K562 (cell line): ENCODE data around the gene USP19.

Source experiments
- BACH1 ChIP-seq: fragments of 200-800 bp; sonication (Bioruptor generic); IDR thresholded peaks from 2 replicates; pipeline ENCODE4 v1.6.1; 2016; ENCODE audit warnings: missing genetic modification characterization, missing compliant biosample characterization
- CHD2 ChIP-seq: IDR thresholded peaks from 2 replicates; pipeline ENCODE4 v1.6.1; 2011; ENCODE audit warnings: low read depth, low read length
- CTCF ChIP-seq, 3 experiments: IDR thresholded peaks in 2 of 3; conservative IDR thresholded peaks in 1 of 3; 2 replicates each; pipeline ENCODE4 v1.5.1; 2011 to 2012; ENCODE audit warnings: low read length in 3 of 3, mild to moderate bottlenecking in 3 of 3, control low read depth in 2 of 3, improper control_type of control experiment in 1 of 3, inconsistent platforms in 1 of 3, low read depth in 1 of 3, mixed read lengths in 1 of 3, moderate library complexity in 1 of 3; ENCODE audit not compliant: insufficient read depth in 2 of 3
- FIP1L1 ChIP-seq: fragments of 200-400 bp; formaldehyde crosslinking; IDR thresholded peaks from 2 replicates; pipeline ENCODE4 v1.6.1; 2018; ENCODE audit warnings: mild to moderate bottlenecking, low read depth, low read length; ENCODE audit not compliant: poor library complexity, severe bottlenecking
- JUN ChIP-seq, 2 experiments: sonication (generic) in 1 of 2; formaldehyde crosslinking in 1 of 2; IDR thresholded peaks; 2 replicates each; pipeline versions ENCODE4 v1.6.1 to v1.8.0; 2012 to 2022; ENCODE audit warnings: borderline replicate concordance in 2 of 2, mild to moderate bottlenecking in 2 of 2, improper control_type of control experiment in 1 of 2, low read depth in 1 of 2, low read length in 1 of 2, missing genetic modification reagents in 1 of 2
- JUNB ChIP-seq: fragments of 450-650 bp; formaldehyde crosslinking; conservative IDR thresholded peaks from 2 replicates; pipeline ENCODE4 v1.4.0; 2020; ENCODE audit warnings: mild to moderate bottlenecking
- RBFOX2 ChIP-seq: fragments of 200-400 bp; formaldehyde crosslinking; IDR thresholded peaks from 2 replicates; pipeline ENCODE4 v1.6.1; 2017; ENCODE audit warnings: low read depth, mild to moderate bottlenecking, low read length, moderate library complexity
- ZBTB7A ChIP-seq: IDR thresholded peaks from 2 replicates; pipeline ENCODE4 v1.6.1; 2011; ENCODE audit warnings: low read depth, mild to moderate bottlenecking, low read length, moderate library complexity, borderline replicate concordance; ENCODE audit not compliant: control insufficient read depth
- ZNF3 ChIP-seq: fragments of 250-450 bp; sonication (Bioruptor Pico); IDR thresholded peaks from 2 replicates; pipeline ENCODE4 v1.5.0; 2021; ENCODE audit warnings: mild to moderate bottlenecking, moderate library complexity
- ZNF398 ChIP-seq: fragments of 250-450 bp; sonication (Bioruptor Pico); IDR thresholded peaks from 2 replicates; pipeline ENCODE4 v1.8.0; 2021; ENCODE audit warnings: moderate library complexity, mild to moderate bottlenecking, inconsistent platforms
- ZNF449 ChIP-seq: fragments of 250-450 bp; sonication (Bioruptor Pico); IDR thresholded peaks from 2 replicates; pipeline ENCODE4 v1.8.0; 2022; ENCODE audit warnings: moderate library complexity, mild to moderate bottlenecking, inconsistent platforms

- TF ChIP-seq ZNF449 (CRISPR knock-in tag) (no peak), BACH1 (no peak), ZBTB7A (no peak), CTCF (IDR thresholded peaks at IDR 0.05 in 2 of 3, conservative IDR thresholded peaks at IDR 0.05 in 1 of 3; ENCODE audit: insufficient read depth in 2 of 3, low read depth in 1 of 3, low read length in 3 of 3) (peak; percentile 65 to 76 (median 72)), JUN (IDR thresholded peaks at IDR 0.05; ENCODE audit: borderline replicate concordance, low read depth, low read length) (0 out of 2 replicates have a peak, but pooled peaks have one; percentile 20), JUN (CRISPR knock-in tag; IDR thresholded peaks at IDR 0.05; ENCODE audit: borderline replicate concordance) (no peak), FIP1L1 (peak; percentile 76), RBFOX2 (peak; percentile 97), CHD2 (peak; percentile 100), ZNF3 (CRISPR knock-in tag) (no peak), ZNF398 (CRISPR knock-in tag) (no peak), JUNB (no peak)
Measured at GRCh38 chr3:49093853-49094767, 26.5 kb downstream of the USP19 start, which contains the start of gene QRICH1.
